ENCODE measurements around the gene CDK6.

DNA sequence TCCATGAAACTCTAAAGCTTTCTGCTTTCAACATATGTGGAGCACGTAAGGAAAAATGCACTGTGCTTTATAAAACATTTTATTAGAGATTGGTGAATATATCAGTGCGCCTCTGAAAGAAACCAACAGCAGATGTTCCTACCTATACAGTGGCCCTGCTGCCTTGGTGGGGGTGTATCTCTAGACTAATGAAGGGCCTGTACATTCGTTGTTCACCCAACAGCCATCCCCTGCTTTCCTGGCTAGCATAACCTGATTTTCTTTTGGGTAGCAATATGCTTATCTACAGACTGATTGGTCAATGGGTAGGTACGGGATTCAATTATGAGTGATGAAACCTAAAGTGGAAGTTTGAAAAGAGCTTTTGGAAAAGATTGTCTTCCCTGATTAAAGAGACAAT is 126.5 kb downstream of the CDK6 start:
- TF ChIP-seq, protein P1, sequence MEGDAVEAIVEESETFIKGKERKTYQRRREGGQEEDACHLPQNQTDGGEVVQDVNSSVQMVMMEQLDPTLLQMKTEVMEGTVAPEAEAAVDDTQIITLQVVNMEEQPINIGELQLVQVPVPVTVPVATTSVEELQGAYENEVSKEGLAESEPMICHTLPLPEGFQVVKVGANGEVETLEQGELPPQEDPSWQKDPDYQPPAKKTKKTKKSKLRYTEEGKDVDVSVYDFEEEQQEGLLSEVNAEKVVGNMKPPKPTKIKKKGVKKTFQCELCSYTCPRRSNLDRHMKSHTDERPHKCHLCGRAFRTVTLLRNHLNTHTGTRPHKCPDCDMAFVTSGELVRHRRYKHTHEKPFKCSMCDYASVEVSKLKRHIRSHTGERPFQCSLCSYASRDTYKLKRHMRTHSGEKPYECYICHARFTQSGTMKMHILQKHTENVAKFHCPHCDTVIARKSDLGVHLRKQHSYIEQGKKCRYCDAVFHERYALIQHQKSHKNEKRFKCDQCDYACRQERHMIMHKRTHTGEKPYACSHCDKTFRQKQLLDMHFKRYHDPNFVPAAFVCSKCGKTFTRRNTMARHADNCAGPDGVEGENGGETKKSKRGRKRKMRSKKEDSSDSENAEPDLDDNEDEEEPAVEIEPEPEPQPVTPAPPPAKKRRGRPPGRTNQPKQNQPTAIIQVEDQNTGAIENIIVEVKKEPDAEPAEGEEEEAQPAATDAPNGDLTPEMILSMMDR (IDR thresholded peaks at IDR 0.05), result no peak
- no peak for TF ChIP-seq POLR2A (IDR thresholded peaks at IDR 0.05)

Data from thyroid gland (tissue), 4 donors.